K562 (cell line): Measurements from ENCODE around the gene ZSWIM1. TPM values are rescaled to one million over a fixed set of nuclear protein-coding genes. Genes with fewer than 3 reads are reported as not detected.

Experiments
- ATF4 ChIP-seq: fragments of 450-650 bp; formaldehyde crosslinking; IDR thresholded peaks from 2 replicates; pipeline ENCODE4 v1.4.0; 2022; ENCODE audit warnings: mild to moderate bottlenecking, moderate library complexity
- BRF2 ChIP-seq: IDR thresholded peaks from 3 replicates; pipeline ENCODE4 v1.6.1; 2011; ENCODE audit warnings: borderline replicate concordance, mild to moderate bottlenecking; ENCODE audit not compliant: insufficient read length, insufficient read depth
- ELF2 ChIP-seq: fragments of 250-450 bp; sonication (Bioruptor Pico); IDR thresholded peaks from 2 replicates; pipeline ENCODE4 v1.5.0; 2021; ENCODE audit warnings: mild to moderate bottlenecking
- FIP1L1 ChIP-seq: fragments of 200-400 bp; formaldehyde crosslinking; IDR thresholded peaks from 2 replicates; pipeline ENCODE4 v1.6.1; 2018; ENCODE audit warnings: mild to moderate bottlenecking, low read depth, low read length; ENCODE audit not compliant: poor library complexity, severe bottlenecking
- ILF3 ChIP-seq: fragments of 450-650 bp; IDR thresholded peaks from 2 replicates; pipeline ENCODE4 v1.6.1; 2018; ENCODE audit warnings: antibody characterized with exemption, mild to moderate bottlenecking, moderate library complexity, borderline replicate concordance
- L3MBTL2 ChIP-seq: fragments of 450-650 bp; IDR thresholded peaks from 2 replicates; pipeline ENCODE4 v1.6.1; 2016; ENCODE audit warnings: mild to moderate bottlenecking, moderate library complexity
- MED1 ChIP-seq: sonication (generic); formaldehyde crosslinking; IDR thresholded peaks from 2 replicates; pipeline ENCODE4 v1.8.1; 2023; ENCODE audit warnings: missing genetic modification reagents, borderline replicate concordance
- NR2F6 ChIP-seq: fragments of 450-650 bp; formaldehyde crosslinking; IDR thresholded peaks from 2 replicates; pipeline ENCODE4 v1.4.0; 2020; ENCODE audit warnings: mild to moderate bottlenecking
- NR4A1 ChIP-seq, 2 experiments: fragments of 250-450 bp in 1 of 2; fragments of 450-650 bp in 1 of 2; sonication (Bioruptor Pico) in 1 of 2; IDR thresholded peaks; 2 replicates each; pipeline versions ENCODE4 v1.4.0 to v1.6.1; 2016 to 2020; ENCODE audit warnings: mild to moderate bottlenecking in 2 of 2, missing compliant biosample characterization in 1 of 2, missing genetic modification characterization in 1 of 2, moderate library complexity in 1 of 2
- RCOR1 ChIP-seq, 2 experiments: IDR thresholded peaks; 2 replicates each; pipeline ENCODE4 v1.6.1; 2012; ENCODE audit warnings: low read depth in 2 of 2, low read length in 2 of 2, borderline replicate concordance in 1 of 2, improper control_type of control experiment in 1 of 2
- SIX5 ChIP-seq, 2 experiments: IDR thresholded peaks; 2 replicates each; pipeline ENCODE4 v1.6.1; 2011; ENCODE audit warnings: low read length in 2 of 2, borderline replicate concordance in 1 of 2, low read depth in 1 of 2, mild to moderate bottlenecking in 1 of 2, moderate library complexity in 1 of 2; ENCODE audit not compliant: insufficient read depth in 1 of 2
- STAT5B ChIP-seq: fragments of 250-450 bp; sonication (Bioruptor Pico); IDR thresholded peaks from 2 replicates; pipeline ENCODE4 v1.8.0; 2021; ENCODE audit warnings: mild to moderate bottlenecking, inconsistent platforms
- TAF1 ChIP-seq: IDR thresholded peaks from 2 replicates; pipeline ENCODE4 v1.6.1; 2011; ENCODE audit warnings: mild to moderate bottlenecking, low read length, moderate library complexity; ENCODE audit not compliant: insufficient read depth, control insufficient read depth, severe bottlenecking; ENCODE audit errors: extremely low read depth
- TBL1XR1 ChIP-seq, 2 experiments: IDR thresholded peaks; 2 replicates each; pipeline ENCODE4 v1.6.1; 2012; ENCODE audit warnings: improper control_type of control experiment in 2 of 2, low read length in 2 of 2, mild to moderate bottlenecking in 1 of 2
- ZBTB11 ChIP-seq, 3 experiments: fragments of 200-800 bp in 1 of 3; fragments of 250-450 bp in 1 of 3; fragments of 450-650 bp in 1 of 3; sonication (Bioruptor Pico) in 1 of 3; sonication (Bioruptor generic) in 1 of 3; formaldehyde crosslinking in 1 of 3; IDR thresholded peaks; 2 replicates each; pipeline versions ENCODE4 v1.6.1 to v1.8.0; 2016 to 2022; ENCODE audit warnings: mild to moderate bottlenecking in 2 of 3, missing genetic modification characterization in 2 of 3, missing compliant biosample characterization in 1 of 3, moderate library complexity in 1 of 3
- ZBTB7A ChIP-seq: IDR thresholded peaks from 2 replicates; pipeline ENCODE4 v1.6.1; 2011; ENCODE audit warnings: low read depth, mild to moderate bottlenecking, low read length, moderate library complexity, borderline replicate concordance; ENCODE audit not compliant: control insufficient read depth
- ZFPM2 ChIP-seq: fragments of 250-450 bp; sonication (Bioruptor Pico); IDR thresholded peaks from 2 replicates; pipeline ENCODE4 v1.5.1; 2022; ENCODE audit warnings: mild to moderate bottlenecking
- ZNF232 ChIP-seq: sonication (generic); formaldehyde crosslinking; IDR thresholded peaks from 2 replicates; pipeline ENCODE4 v1.8.0; 2022; ENCODE audit warnings: mild to moderate bottlenecking, missing genetic modification reagents
- ZNF324 ChIP-seq: fragments of 250-450 bp; sonication (Bioruptor Pico); IDR thresholded peaks from 2 replicates; pipeline ENCODE4 v1.4.0; 2020; ENCODE audit warnings: mild to moderate bottlenecking
- ZNF444 ChIP-seq: fragments of 250-450 bp; sonication (Bioruptor Pico); IDR thresholded peaks from 2 replicates; pipeline ENCODE4 v1.4.0; 2020; ENCODE audit warnings: mild to moderate bottlenecking, moderate library complexity
- ZNF57 ChIP-seq: fragments of 450-650 bp; formaldehyde crosslinking; IDR thresholded peaks from 2 replicates; pipeline ENCODE4 v1.4.0; 2020; ENCODE audit warnings: mild to moderate bottlenecking, moderate library complexity
- polyA plus RNA-seq, 8 experiments: library from polyadenylated mRNA; depleted of rRNA in 4 of 8; stranded (reverse) in 5 of 8; unstranded in 3 of 8; fragments of >200 nt; fragmentation: Nextera tagmentation in 2 of 8; fragmentation: Illumina TruSeq in 1 of 8; extraction: Ambion mirVana in 2 of 8; extraction: Trizol in 1 of 8; gene quantifications; 2 replicates each; pipeline versions ENCODE4 v1.2.1 to v1.2.3, GENCODE V29; 2011 to 2014; ENCODE audit warnings: inconsistent platforms in 1 of 8, missing spikeins in 1 of 8
- total RNA-seq, 7 experiments: library from RNA; depleted of rRNA in 6 of 7; stranded (reverse); fragments of >200 nt in 6 of 7; fragmentation: Illumina TruSeq in 2 of 7; extraction: Trizol in 2 of 7; gene quantifications; 2 replicates each; pipeline versions ENCODE4 v1.2.1 to v1.2.3, GENCODE V29; 2011 to 2021; ENCODE audit warnings: low replicate concordance in 1 of 7

ZSWIM1 gene
- total and polyA plus RNA-seq, 9 of the 15 experiments (the other 6 are each of a cell fraction or from before 2014, with no cell fraction given): 2.5 to 15.6 (median 9.5) TPM

- TF ChIP-seq BRF2: no peak
- no peak for TF ChIP-seq STAT5B (CRISPR knock-in tag)
- TF ChIP-seq FIP1L1: no peak
- TF ChIP-seq RCOR1 (IDR thresholded peaks at IDR 0.05; ENCODE audit: borderline replicate concordance in 1 of 2, low read depth in 2 of 2, low read length in 2 of 2): peak; percentile 42 to 81; a peak in 3 of 4 replicates
- TF ChIP-seq ZNF324: no peak
- TF ChIP-seq ZBTB7A: 0 out of 2 replicates have a peak, but pooled peaks have one; percentile 23
- TF ChIP-seq ELF2 (CRISPR knock-in tag): no peak
- TF ChIP-seq ZFPM2 (CRISPR knock-in tag): 0 out of 2 replicates have a peak, but pooled peaks have one; percentile 52
- TF ChIP-seq SIX5 (IDR thresholded peaks at IDR 0.05; ENCODE audit: borderline replicate concordance in 1 of 2, insufficient read depth in 1 of 2, low read depth in 1 of 2, low read length in 2 of 2): no peak
- no peak for TF ChIP-seq NR2F6 (CRISPR knock-in tag)
- no peak for TF ChIP-seq MED1 (CRISPR knock-in tag)
- TF ChIP-seq L3MBTL2: peak; percentile 48; the same call in 1 of the 2 replicates
- no peak for TF ChIP-seq NR4A1 (CRISPR knock-in tag; IDR thresholded peaks at IDR 0.05)
- TF ChIP-seq NR4A1 (tag; IDR thresholded peaks at IDR 0.05): no peak
- TF ChIP-seq ZNF57 (CRISPR knock-in tag): no peak
- TF ChIP-seq ZNF444 (CRISPR knock-in tag): no peak
- peak in 1 of 2 experiments; percentile 50; a peak in 2 of 4 replicates for TF ChIP-seq TBL1XR1 (IDR thresholded peaks at IDR 0.05; ENCODE audit: low read length in 2 of 2)
- peak; percentile 74 for TF ChIP-seq ATF4
- TF ChIP-seq ZBTB11 (CRISPR knock-in tag; IDR thresholded peaks at IDR 0.05): peak in 1 of 3 experiments; percentile 72; a peak in 1 of 6 replicates
- no peak for TF ChIP-seq ZNF232
- no peak for TF ChIP-seq ILF3
- peak; percentile 79 for TF ChIP-seq TAF1
Measured at GRCh38 chr20:45910670-45911485, 29.9 kb downstream of the ZSWIM1 start (continued).
